Astrocyte of the hippocampus (primary cell): ENCODE results near the gene CRPPA.

Source experiments
- DNase-seq: peaks from one replicate; pipeline ENCODE4 v3.0.0; 2011; ENCODE audit warnings: low read depth, low spot score

Gene CRPPA

DNA sequence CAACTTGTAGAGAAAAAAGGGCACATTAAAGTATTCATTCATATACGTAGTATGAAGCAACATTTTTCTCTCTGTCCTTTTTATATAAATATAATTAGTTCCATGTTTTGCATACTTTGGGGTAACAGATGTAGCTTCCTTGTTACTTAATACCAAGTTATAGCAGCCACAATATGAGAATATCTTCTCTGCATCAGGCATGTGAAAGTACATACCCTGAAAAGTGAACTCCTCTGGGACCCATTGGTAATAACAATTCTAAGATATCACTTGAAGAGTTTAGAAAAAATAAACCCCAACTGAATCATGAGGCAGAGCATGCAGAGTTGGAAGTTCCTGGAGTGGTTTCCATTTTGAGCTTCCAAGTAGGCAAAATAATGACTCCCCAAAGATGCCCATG, 2.4 kb upstream of the CRPPA start:
- DNase-seq: no peak

DNA sequence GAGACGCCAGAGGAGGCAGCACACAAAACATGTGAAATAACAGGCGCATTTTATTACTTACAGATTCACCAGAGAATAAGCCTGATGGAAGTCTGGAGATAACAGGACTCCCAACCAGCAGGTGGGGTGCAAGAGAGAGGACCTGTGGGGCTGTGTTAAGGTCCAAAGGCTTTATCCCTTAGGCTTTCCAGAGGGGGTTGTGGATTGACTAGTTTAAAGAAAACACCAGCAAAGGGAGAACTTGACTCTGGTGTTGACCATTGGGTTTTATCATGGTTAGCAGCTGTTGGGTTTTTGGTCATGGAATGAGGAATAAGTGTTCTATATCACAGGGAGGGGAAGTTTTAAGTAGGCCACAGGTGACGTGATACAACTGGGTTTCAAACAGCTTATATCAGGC, 1.6 kb upstream of the CRPPA start:
- DNase-seq: no peak

DNA sequence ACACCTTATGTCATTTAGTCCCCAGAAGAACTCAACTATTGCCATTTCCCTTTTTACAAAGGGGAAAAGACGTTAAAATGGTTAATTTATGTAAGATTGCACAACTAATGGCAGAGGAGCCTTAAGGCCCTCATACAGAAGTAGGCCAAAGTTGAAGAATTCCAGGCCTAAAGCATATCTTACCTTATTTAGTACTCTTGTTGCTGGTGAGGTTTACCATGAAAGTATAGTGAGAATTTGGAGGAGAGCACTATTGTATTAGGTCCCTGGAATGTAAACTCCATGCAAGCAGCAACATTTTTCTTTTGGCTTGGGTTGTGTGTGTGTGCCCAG, 731 bp upstream of the CRPPA start:
- no peak for DNase-seq

DNA sequence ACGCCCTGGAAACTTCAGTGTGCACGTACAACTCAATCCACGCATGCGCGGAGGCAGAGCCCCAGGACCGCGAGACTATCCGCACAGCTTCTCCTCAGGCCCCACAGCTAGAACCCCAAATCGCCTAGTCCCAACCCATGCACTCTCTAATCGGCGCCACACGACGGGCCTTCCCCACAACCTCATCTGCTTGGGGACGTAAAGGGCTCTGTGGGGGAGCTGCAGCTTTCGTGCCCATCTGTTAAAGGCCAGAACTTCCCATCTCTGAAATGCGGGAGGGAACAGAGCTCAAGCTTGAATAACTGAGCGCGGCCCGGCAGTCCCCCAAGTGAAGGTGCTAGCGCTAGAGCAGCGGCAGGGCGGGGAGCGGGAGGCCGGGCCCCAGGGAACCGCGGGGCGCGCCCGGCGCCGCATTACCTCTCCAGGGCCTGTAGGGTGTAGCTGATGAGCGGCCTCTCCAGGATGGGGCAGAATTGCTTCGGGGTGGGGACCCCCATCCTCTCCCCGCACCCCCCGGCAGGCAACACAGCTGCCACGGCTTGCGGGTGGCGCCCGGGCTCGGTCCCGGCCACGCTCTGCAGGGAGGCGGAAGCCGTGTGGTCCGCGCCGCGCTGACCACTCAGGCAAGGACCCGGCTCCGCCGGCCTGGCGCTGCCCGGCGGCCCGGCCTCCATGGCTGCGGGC, 547 bp downstream of the CRPPA start:
- DNase-seq: peak; percentile 91

DNA sequence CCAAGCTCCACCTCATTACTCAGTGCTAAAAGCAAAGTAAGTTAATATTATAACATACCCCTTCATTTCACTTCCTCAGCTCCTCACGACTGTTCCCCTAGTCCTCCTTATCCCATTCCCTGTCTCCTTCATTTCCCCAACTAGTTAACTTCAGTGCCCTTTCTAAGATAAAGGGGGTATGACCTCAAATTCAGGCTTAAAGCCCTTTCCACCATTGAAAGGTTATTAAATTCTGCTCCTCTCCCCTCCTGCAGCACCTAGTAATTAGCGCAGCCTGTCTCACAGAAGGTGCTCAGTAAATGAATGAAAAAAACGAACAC, 1.0 kb downstream of the CRPPA start:
- no peak for DNase-seq

DNA sequence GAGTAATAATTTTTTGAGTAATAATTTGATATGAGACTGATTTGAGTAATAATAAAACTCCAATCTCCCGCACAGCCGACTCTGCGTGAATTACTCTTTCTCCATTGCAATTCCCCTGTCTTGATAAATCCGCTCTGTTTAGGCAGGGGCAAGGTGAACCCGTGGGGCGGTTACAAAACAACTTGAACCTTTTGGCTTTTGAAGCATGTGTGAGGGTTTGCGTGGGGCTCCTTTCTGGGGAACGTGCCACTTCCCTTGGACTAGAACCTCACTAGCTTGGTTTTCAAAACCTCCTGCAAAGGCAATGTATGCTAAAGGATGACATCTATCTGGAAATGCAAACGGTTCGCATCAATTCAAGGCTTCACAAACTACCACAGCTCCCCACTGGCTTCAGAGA, 1.5 kb downstream of the CRPPA start:
- no peak for DNase-seq

DNA sequence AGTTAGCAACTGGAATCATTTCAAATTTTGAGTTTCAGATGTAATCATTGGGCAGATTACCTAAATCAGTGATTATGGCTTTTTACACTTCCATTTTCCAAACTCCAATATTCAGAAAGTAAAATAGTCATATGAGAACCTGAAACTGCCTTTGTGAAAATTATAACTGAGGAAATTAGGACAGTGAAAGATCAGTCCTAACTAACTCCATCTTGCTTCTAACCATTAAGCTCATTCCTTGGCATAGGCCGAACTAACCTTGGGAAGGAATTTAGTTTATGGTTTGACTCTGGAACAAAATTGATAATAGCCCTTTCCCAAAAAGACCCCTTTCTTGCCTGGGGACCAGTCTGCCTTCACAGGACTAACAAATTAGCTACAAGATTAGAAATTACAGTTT, 2.2 kb downstream of the CRPPA start:
- DNase-seq: no peak

DNA sequence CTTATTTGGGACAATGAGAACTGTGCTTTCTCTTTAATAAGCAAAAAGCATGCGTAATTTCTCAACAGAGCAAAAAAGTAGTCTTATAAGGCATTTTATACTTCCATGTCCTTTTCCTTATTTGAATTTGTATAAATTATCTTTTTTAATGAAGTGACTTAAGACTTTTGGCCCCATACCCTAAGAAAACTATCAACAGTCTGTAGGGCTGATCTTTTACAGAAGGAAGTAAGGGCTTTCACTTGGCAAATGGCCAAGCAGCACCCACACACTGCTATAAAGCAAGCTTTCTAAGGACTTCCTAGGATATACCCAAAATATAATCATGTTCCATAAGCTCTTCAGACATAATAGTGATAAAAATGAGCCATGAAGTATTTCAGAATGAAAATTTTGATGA, 3.4 kb downstream of the CRPPA start:
- no peak for DNase-seq

DNA sequence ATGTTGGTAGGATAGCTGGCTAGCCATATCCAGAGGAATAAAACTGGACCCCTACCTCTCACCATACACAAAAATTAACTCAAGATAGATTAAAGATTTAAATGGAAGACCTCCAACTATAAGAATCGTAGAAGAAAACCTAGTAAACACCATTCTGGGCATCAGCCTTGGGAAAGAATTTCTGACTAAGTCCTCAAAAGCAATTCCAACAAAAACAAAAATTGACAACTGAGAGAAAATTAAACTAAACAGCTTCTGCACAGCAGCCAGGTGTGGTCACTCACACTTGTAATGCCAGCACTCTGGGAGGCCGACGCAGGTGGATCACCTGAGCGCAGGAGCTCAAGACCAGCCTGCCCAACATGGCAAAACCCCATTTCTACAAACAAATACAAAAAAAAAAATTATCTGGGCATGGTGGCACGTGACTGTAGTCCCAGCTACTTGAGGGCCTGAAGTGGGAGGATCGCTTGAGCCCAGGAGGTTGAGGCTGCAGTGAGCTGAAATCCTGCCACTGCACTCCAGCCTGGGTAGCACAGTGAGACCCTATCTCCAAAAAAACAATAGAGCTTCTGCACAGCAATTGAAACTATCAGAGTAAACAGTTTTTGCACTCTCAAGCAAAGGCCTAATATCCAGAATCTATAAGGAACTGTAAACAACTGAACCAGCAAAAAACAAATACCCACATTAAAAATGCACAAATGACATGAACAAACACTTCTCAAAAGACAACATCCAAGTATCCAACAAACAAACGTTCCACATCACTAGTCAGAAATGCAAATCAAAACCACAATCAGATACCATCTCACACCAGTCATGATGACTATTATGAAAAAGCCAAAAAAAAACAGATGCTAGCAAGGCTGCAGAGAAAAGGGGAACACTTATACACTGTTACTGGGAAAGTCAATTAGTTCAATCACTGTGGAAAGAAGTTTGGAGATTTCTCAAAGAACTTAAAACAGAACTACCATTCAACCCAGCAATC, 4.8 kb downstream of the CRPPA start:
- peak; percentile 79 for DNase-seq

DNA sequence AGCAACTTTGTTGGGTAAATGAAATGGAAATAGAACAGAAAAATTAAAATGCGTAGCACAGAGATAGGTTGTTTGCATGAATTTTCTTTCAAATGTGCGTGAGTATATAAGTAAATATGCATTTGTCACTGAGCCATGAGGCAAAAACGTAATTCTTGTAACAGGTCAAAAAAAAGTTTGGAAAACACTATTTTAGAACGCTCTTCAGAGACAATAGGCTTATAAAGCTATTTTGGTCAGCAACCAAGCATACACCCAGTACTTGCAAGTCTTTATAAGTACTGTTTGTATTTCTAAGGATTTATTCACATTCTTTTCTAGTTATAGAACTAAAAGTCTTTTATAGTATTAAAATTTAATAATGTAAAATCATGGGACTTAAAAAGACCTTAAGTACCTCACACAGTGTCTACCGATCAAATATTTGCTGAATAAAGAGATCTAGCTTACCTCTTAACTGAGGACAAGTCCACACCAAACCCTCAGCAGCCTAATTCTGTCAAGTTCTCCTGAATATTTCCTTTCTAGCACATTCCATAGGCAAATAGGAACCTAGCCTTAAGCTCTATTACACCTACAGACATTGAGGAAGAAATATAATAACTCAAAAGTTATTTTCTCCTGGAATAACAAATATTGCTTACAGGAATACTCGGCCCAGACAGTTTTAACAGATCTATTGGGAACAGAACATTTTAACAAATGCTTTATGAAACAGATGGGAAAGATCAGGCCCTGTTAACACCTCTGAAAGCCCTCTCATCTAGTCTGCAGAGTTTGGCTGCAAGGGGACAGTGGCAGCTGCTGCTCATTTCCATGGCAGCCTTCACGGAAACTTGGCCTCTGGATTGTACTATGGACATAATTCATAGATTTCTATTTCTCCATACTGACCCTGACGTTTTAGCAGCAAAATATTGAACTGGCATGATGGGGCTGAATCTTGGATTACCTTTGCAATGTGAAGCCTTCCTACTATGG, 8.8 kb downstream of the CRPPA start:
- no peak for DNase-seq

DNA sequence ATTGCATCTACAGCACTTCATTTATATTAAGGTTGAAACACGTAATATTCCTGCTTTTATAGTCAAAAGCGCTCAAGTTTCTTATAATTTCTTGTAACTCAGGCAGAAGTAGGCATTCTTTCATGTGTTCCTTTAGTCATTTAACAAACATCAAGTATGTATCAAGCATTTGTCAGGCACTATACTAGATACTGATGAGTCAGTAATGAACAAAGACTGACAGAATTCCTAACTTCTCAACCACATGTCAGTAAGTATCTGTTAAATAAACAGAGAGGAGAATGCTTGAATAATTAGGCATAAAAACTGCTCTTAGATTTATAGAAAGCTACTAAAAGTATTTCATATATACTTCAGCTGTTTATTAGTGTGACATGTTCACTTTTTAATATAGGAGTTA, 9.9 kb downstream of the CRPPA start:
- DNase-seq: no peak

DNA sequence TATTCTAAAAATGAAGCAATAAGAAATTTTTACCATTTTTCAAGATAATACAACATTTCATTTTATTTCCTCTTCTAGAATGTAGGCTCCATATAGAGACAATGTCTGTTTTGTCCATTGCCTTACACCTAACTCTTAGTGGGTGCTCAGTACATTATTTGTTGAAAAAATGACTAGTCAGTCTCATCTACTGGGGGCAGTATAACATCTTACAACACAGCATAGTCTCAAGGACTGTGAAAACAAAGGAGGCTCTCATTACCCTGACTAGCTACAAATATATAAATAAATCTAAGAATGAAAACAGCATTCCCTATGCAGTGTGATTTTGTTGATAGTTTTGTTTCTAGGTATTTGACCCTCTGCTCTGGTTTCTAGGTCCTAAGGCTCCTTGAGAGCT, 11.6 kb downstream of the CRPPA start:
- DNase-seq: no peak

DNA sequence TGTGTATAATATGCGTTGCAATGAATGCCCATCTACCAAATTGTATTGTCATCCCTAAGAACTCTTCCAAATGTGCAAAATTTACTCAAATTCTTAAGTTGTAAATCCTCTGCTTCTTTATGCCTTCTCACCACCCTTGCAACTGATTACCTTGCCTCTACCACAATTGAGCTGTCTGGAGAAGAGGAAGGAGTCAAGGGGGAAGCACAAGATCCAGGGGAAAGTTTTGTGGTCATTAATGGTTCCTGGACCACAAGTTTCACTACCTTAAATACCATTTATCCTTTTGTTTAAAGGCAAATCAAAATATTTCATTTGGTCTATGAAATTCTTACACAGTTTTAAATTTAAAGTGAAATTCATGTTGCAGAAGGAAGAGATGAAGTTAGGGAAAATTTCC, 16.7 kb downstream of the CRPPA start:
- DNase-seq: no peak

DNA sequence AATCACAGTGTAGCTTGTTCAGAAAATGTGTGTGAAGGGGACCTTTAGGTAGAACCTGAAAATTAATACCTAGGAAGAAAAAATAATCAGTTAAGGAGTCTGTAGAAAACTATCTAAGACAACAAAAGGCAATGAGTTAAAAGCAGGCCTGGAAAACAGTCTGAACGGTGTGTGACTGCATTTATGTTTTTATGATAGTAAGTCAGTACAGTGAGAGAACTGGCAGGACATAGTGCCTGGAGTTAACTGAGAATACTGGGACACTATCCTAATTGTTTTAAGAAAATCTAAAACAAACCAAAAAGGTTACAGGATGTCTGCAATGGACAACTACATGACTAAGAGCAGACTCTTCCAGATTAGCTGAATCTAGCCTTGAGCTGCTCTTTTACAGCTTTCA, 17.9 kb downstream of the CRPPA start:
- no peak for DNase-seq

DNA sequence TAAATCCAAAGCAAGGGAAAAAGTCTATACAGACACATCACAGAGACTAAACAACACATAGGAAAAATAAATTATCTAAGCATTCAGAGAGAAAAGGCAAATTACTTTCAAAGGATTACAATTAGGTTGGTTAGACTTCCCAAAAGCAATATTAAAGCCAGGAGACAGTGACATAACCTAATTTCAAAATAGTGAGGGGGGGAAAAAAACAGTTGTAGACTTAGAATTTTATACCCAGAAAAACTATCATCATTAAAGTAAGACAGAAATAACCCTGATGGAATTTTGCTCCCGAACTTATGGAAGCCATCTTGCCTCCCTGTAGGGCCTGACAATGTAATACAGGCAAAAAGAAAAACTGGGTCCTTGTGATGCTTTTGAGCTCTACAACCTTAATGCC, 18.4 kb downstream of the CRPPA start:
- no peak for DNase-seq

DNA sequence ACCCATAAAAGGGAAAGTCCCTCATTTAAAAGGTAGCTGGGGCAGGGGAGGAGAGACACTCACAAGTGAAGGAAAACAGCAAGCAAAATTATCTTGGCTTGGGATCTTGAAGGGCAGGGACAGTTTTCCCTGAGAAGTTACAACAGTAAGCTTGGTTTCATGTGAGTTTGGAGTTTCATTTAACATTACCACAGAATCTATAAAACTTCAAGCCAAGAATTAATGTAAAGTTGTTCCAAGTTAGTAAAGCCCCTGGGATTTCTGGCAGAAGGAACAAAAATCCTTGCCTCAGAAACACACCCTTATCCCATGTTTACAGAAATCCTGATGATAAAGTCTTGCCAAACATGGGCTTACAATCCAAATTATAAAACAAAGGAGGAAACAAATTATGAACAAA, 19.2 kb downstream of the CRPPA start:
- DNase-seq: no peak

DNA sequence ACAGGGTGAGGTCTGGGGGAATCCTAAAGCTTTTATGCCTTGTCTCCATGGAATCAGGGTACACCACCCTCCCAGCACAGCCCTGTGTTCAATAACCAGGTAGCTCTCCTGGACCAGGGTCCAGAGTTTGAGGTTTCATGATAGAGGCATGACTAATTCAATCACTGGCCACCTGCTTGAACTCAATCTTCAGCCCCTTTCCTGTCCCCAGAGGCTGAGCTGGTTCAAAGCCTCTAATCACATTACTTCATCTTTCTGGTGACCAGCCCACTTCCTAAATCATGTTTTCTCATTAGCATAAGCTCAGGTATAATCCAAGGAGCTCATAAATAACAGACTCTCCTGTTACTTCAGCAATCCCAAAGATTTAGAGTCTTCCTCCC, 20.5 kb downstream of the CRPPA start:
- no peak for DNase-seq

DNA sequence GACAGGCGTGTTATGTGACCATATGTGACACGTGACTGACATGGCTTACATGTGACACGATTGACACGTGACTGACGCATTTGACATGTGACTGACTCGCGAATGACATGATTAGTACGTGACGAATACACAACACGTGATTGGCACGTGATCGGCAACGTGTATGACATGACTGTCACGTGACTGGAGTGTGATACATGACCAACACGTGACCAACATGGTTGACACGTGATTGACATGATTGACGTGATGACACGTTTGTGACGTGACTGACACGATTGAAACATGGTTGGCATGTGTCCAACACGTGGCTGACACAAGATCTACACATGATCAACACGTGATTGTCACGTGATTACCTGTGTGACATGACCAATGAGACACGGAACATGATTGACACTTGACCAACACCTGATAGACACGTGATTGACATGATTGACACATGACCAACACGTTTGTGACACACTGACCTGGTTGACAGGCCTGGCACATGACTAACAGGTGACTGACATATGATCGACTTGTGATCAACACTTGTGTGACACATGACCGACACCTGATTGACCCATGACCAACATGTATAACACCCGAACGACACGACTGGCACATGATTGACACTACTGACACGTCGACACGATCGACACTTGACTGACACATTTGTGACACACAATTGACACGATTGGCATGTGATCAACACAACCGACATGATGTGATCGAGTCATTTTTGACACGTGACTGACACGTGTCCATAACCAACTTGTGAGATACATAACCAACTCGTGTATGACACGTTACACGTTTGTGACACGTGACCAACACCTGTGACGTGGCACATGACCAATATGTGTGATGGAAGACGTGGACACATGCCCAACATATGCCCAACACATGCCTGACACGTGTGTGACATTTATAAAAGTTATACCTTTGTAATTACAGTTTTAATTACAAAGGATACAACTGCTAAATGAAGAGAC, 21.1 kb downstream of the CRPPA start:
- no peak for DNase-seq

DNA sequence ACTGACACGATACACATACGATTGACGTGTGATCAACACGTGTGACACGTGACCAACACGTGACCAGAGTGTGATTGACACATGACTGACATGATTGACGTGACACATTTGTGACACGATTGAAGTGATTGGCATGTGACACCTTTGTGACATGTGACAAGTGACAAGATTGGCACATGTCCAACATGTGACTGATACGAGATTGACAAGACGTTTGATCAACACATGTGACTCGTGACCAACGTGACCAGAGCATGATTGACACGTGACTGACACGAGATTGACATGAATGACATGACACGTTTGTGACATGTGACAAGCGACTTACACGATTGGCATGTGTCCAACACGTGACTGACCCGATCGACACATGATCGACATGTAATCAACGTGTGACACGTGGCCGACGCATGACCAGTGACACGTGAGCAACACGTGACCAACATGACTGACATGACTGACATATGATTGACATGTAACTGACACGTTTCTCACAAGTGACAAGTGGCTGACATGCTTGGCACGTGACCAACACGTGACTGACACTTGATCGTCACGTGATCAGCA, 22.0 kb downstream of the CRPPA start:
- DNase-seq: peak; percentile 24

DNA sequence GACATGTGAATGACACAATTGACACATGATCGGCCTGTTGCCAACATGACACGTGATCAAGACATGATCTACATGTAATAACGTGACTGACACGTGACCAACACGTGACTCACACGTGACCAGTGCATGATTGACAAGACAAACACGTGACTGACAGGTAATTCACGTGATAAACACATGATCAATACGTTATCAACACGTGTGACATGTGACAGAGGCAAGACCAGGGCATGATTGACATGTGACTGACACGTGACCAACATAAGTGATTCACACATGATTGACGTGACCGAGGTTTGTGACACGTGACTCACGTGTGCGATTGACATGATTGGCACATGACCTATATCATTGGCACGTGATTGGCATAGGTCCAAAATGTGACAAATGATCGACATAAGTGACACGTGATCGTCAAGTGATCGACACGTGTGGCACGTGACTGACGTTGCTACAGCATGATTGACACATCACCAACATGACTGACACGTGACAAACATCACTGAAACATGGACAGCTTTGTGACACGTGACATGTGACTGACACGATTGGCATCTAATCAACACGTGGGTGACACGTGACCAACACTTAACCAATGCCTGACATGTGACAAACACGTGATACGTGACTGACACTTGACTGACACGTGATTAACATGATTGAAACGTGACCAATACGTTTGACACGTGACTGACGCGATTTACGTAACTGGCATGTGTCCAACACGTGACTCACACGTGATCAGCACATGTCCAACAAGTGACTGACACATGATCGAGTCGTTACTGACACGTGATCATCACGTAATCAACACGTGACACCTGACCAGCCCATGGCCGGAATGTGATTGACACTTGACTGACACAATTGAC, 23.0 kb downstream of the CRPPA start:
- DNase-seq: no peak
